ENCODE measurements around the gene SUPT4H1. TPM values are rescaled to one million over a fixed set of nuclear protein-coding genes. Genes with fewer than 3 reads are reported as not detected.

SUPT4H1 gene
- total and polyA plus RNA-seq, 2 of the 4 experiments (the other 2 are of a cell fraction): 51.6 to 129 TPM

- H3K27ac ChIP-seq (ENCODE audit: insufficient read depth, low read length): no peak overlapping the region
- no peaks in the 10 kb centered on the region for H4K20me1 ChIP-seq (ENCODE audit: insufficient read depth, low read length)
- H3K9me3 ChIP-seq (ENCODE audit: control insufficient read depth, insufficient read depth, low read length): no peaks in the 10 kb centered on the region
- ATAC-seq (ENCODE audit: low read depth) (no peak), DNase-seq (no peak)
- H3K14ac ChIP-seq (replicated peaks; ENCODE audit: low read depth, low read length): no peak overlapping the region
- no peak overlapping the region for H2BK5ac ChIP-seq (ENCODE audit: low read depth, low read length, poor library complexity, severe bottlenecking)
- H3K56ac ChIP-seq (ENCODE audit: extremely low read depth, insufficient read depth, low read length): no peak overlapping the region
- no TSS peak for BruUV-seq (replicated peaks)
- no peak overlapping the region for H4K8ac ChIP-seq (ENCODE audit: low read depth in 2 of 2, low read length in 2 of 2)
- no peak overlapping the region for H3K9ac ChIP-seq (ENCODE audit: low read depth, low read length)
- no peak overlapping the region for H2AK9ac ChIP-seq (replicated peaks; ENCODE audit: low read depth, low read length, poor library complexity)
- no peaks in the 10 kb centered on the region for H3K36me3 ChIP-seq (ENCODE audit: control insufficient read depth, insufficient read depth, low read length)
- H3K4me3 ChIP-seq (ENCODE audit: insufficient read depth, low read depth, low read length): no peak overlapping the region
- H3K9me1 ChIP-seq (ENCODE audit: insufficient read depth, low read length): no peaks in the 10 kb centered on the region
- in situ Hi-C loops (cut with MboI; ENCODE audit: low sequenced_read_pairs) (no loop called here), intact Hi-C loops (cut with micrococcal nuclease) (no loop called here), dilution Hi-C loops (cut with HindIII; ENCODE audit: low sequenced_read_pairs, unreplicated experiment) (no loop called here)
- no peak overlapping the region for H2AK5ac ChIP-seq (ENCODE audit: low read depth, low read length)
- no peak overlapping the region for H2BK120ac ChIP-seq (ENCODE audit: low read depth, low read length)
- ChIA-PET CTCF (no interaction called here), POLR2A (ENCODE audit: unreplicated experiment) (no interaction called here)
- no CpG with 5 or more reads among the region's 4 CpGs for WGBS, 2 experiments (ENCODE audit: extremely low coverage in 2 of 2, insufficient read length in 1 of 2)
- no peak overlapping the region for H3K23ac ChIP-seq (ENCODE audit: low read depth, low read length)
- H3K79me1 ChIP-seq (ENCODE audit: low read depth in 1 of 2, low read length in 2 of 2): no peaks in the 10 kb centered on the region
- no peak overlapping the region for H2AFZ ChIP-seq (replicated peaks; ENCODE audit: low read length, poor library complexity)
- H3K4me2 ChIP-seq (ENCODE audit: low read depth, low read length): no peak overlapping the region
- H4K5ac ChIP-seq (ENCODE audit: low read depth, low read length): no peak overlapping the region
- H3K18ac ChIP-seq (ENCODE audit: low read depth, low read length): no peak overlapping the region
- H3K27me3 ChIP-seq (ENCODE audit: control insufficient read depth, insufficient read depth, low read length): peaks cover 12% of the 10 kb centered on the region
- no peak overlapping the region for H2BK20ac ChIP-seq (ENCODE audit: low read depth, low read length)
- no peaks in the 10 kb centered on the region for H3K4me1 ChIP-seq (ENCODE audit: control insufficient read depth, insufficient read depth, low read length)
- no peak overlapping the region for H3K4ac ChIP-seq (ENCODE audit: low read depth, low read length)
- H4K91ac ChIP-seq (ENCODE audit: insufficient read depth, low read depth, low read length): no peak overlapping the region
- no peak overlapping the region for H2BK15ac ChIP-seq (ENCODE audit: low read depth, low read length)
- no peak for TF ChIP-seq ELK1 (IDR thresholded peaks at IDR 0.05; ENCODE audit: borderline replicate concordance, low read depth, low read length)
- TF ChIP-seq CHD1 (IDR thresholded peaks at IDR 0.05; ENCODE audit: low read depth, low read length): no peak
- no peak for TF ChIP-seq RCOR1 (IDR thresholded peaks at IDR 0.05; ENCODE audit: insufficient replicate concordance, low read length)
- TF ChIP-seq MXI1 (IDR thresholded peaks at IDR 0.05; ENCODE audit: borderline replicate concordance, low read depth, low read length): no peak
- TF ChIP-seq RFX5 (IDR thresholded peaks at IDR 0.05; ENCODE audit: low read depth, low read length): no peak
- TF ChIP-seq RAD21 (IDR thresholded peaks at IDR 0.05; ENCODE audit: low read length): no peak
- no peak for TF ChIP-seq BHLHE40 (IDR thresholded peaks at IDR 0.05; ENCODE audit: low read depth, low read length)
Observed at GRCh38 chr17:58385359-58385899, 33.4 kb upstream of the SUPT4H1 start.

All from IMR-90 (cell line).